Spleen (tissue), 11 donors: ENCODE results near the gene FAT3. TPM values are rescaled to one million over a fixed set of nuclear protein-coding genes. Genes with fewer than 3 reads are reported as not detected.

Source experiments
- DNase-seq: peaks from one replicate; pipeline ENCODE4 v3.0.0-alpha.2; 2020
- H3K27ac ChIP-seq, 8 donors: fragments of 200-600 bp; sonication (generic) in 7 of 8; 1 replicate in 4 of 8; 2 replicates in 4 of 8; pipeline versions ENCODE4 v1.5.0 to v1.8.0; 2016 to 2021; ENCODE audit warnings: inconsistent platforms in 4 of 8, mild to moderate bottlenecking in 4 of 8, moderate library complexity in 1 of 8
- H3K27me3 ChIP-seq, 7 donors: fragments of 200-600 bp; sonication (generic) in 6 of 7; replicated peaks in 1 of 7; 1 replicate in 4 of 7; 2 replicates in 3 of 7; pipeline versions ENCODE4 v1.5.0 to v1.8.0; 2016 to 2021; ENCODE audit warnings: inconsistent platforms in 3 of 7, mild to moderate bottlenecking in 1 of 7
- H3K36me3 ChIP-seq, 6 donors: fragments of 200-600 bp; sonication (generic) in 5 of 6; 1 replicate in 4 of 6; 2 replicates in 2 of 6; pipeline versions ENCODE4 v1.5.0 to v1.8.0; 2016 to 2021; ENCODE audit warnings: inconsistent platforms in 2 of 6
- H3K4me1 ChIP-seq, 6 donors: fragments of 200-600 bp; sonication (generic) in 5 of 6; 1 replicate in 3 of 6; 2 replicates in 3 of 6; pipeline versions ENCODE4 v1.5.0 to v1.8.0; 2016 to 2021; ENCODE audit warnings: inconsistent platforms in 3 of 6
- H3K4me3 ChIP-seq, 8 donors: fragments of 200-600 bp; sonication (generic) in 7 of 8; 1 replicate in 4 of 8; 2 replicates in 4 of 8; pipeline versions ENCODE4 v1.5.0 to v1.8.0; 2016 to 2021; ENCODE audit warnings: inconsistent platforms in 4 of 8, mild to moderate bottlenecking in 4 of 8, moderate library complexity in 2 of 8
- H3K9me3 ChIP-seq, 8 donors: fragments of 200-600 bp; sonication (generic) in 7 of 8; 1 replicate in 4 of 8; 2 replicates in 4 of 8; pipeline versions ENCODE4 v1.5.0 to v1.8.0; 2016 to 2021; ENCODE audit warnings: inconsistent platforms in 4 of 8
- POLR2A ChIP-seq, 3 donors: fragments of 450-650 bp; IDR thresholded peaks; one replicate each; pipeline ENCODE4 v1.5.1; 2017; ENCODE audit warnings: antibody characterized with exemption in 3 of 3, mild to moderate bottlenecking in 1 of 3
- POLR2AphosphoS5 ChIP-seq, 3 donors: sonication (generic); formaldehyde crosslinking; IDR thresholded peaks; one replicate each; pipeline ENCODE4 v1.5.1; 2017; ENCODE audit warnings: antibody characterized with exemption in 3 of 3
- WGBS, 5 donors: extraction: QIAGEN DNeasy Blood & Tissue Kit in 3 of 5; methylation state at CpG; one replicate each; pipeline versions ENCODE4 v1.1.5 to v1.1.7; 2013 to 2018; 5-methylcytosine and 5-hydroxymethylcytosine counted together
- intact Hi-C: fragments of 100-400 bp; cut with DNase I; formaldehyde crosslinking; loops from one replicate; pipeline ENCODE4 v1.15.0; 2023; ENCODE audit warnings: low total_unique reads
- polyA plus RNA-seq, 3 donors: library from polyadenylated mRNA; stranded (reverse); fragments of 200-250 nt; gene quantifications; one replicate each; pipeline ENCODE4 v1.2.1, GENCODE V29; 2013
- total RNA-seq, 7 donors: library from RNA; depleted of rRNA in 3 of 7; stranded (reverse); fragments of >200 nt in 3 of 7; fragmentation: NEBNext Ultra II Directional in 4 of 7; extraction: Animal tissue kit (Norgen Biotek cat#: 25700) in 4 of 7; gene quantifications; one replicate each; pipeline versions ENCODE4 v1.1.0 to v1.2.1, GENCODE V29; 2016 to 2021
- TF ChIP-seq, protein P1 (sequence below), 11 experiments: fragments of 200-600 bp in 7 of 11; fragments of 450-650 bp in 4 of 11; sonication (generic) in 4 of 11; IDR thresholded peaks in 8 of 11; conservative IDR thresholded peaks in 3 of 11; 1 replicate in 7 of 11; 2 replicates in 4 of 11; pipeline versions ENCODE4 v1.4.0 to v1.8.0; 2016 to 2021; ENCODE audit warnings: antibody characterized with exemption in 11 of 11, inconsistent platforms in 4 of 11, mild to moderate bottlenecking in 1 of 11
- donor health status: healthy with polysubstance abuse.
- donor health status: DM: no; HTN: no; CAD: no; lungs with moderate emphysema.
- donor health status: DM: no; HTN: no; CAD: no.
- donor health status: Bipolar disorder and iron deficiency.
- donor health status: healthy.
- donor health status: DM: no; HTN: no; CAD: no.
- donor health status: DM: yes; HTN: yes; CAD: no.

Gene FAT3
- total and polyA plus RNA-seq, 10 donors: 0.02 to 0.57 (median 0.25) TPM

DNA sequence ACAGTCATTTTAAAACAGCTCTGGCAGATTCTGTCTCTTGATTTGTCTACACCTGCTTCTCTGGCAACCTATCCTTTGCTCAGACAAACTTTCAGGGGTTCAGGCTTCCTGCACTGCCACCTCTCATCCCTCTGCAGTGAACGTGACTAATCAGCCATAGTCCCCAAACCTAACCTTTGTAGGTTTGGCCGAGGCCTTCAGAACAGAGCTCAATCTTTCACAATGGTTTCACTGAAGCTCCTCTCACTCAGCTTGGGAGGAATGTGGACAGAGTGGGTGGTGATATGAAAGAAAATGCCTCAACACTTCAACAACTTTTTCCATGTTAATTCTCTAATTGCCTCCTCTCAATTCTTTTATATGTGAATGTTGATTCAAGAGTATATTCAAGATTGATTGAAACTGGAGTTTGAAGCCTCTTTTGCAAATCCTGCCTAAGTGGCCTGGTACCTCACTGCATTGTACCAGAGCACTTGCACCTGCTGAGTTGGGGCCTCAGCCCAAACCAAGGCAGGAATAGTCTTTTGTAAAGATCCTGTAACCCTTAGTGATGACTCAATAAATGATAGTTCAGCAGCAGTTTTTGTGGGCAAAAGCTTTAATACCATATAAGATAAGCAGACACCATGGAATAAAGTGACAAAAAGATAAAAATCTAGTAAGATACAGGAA is 33.9 kb upstream of the FAT3 start:
- no peaks in the 10 kb centered on the region for H3K9me3 ChIP-seq
- intact Hi-C loops: no loop called here
- no peaks in the 10 kb centered on the region for H3K27me3 ChIP-seq
- no peak for DNase-seq
- TF ChIP-seq POLR2A (IDR thresholded peaks at IDR 0.05) (no peak), POLR2AphosphoS5 (IDR thresholded peaks at IDR 0.05) (no peak)
- TF ChIP-seq, protein P1, sequence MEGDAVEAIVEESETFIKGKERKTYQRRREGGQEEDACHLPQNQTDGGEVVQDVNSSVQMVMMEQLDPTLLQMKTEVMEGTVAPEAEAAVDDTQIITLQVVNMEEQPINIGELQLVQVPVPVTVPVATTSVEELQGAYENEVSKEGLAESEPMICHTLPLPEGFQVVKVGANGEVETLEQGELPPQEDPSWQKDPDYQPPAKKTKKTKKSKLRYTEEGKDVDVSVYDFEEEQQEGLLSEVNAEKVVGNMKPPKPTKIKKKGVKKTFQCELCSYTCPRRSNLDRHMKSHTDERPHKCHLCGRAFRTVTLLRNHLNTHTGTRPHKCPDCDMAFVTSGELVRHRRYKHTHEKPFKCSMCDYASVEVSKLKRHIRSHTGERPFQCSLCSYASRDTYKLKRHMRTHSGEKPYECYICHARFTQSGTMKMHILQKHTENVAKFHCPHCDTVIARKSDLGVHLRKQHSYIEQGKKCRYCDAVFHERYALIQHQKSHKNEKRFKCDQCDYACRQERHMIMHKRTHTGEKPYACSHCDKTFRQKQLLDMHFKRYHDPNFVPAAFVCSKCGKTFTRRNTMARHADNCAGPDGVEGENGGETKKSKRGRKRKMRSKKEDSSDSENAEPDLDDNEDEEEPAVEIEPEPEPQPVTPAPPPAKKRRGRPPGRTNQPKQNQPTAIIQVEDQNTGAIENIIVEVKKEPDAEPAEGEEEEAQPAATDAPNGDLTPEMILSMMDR (IDR thresholded peaks at IDR 0.05 in 8 of 11, conservative IDR thresholded peaks at IDR 0.05 in 3 of 11): no peak
- no peak overlapping the region for H3K27ac ChIP-seq
- H3K4me3 ChIP-seq: no peak overlapping the region
- no peaks in the 10 kb centered on the region for H3K36me3 ChIP-seq
- 55 to 74% (median 65%) methylated on average over 2 of the region's 2 CpGs for WGBS, 5 donors
- H3K4me1 ChIP-seq: no peaks in the 10 kb centered on the region

DNA sequence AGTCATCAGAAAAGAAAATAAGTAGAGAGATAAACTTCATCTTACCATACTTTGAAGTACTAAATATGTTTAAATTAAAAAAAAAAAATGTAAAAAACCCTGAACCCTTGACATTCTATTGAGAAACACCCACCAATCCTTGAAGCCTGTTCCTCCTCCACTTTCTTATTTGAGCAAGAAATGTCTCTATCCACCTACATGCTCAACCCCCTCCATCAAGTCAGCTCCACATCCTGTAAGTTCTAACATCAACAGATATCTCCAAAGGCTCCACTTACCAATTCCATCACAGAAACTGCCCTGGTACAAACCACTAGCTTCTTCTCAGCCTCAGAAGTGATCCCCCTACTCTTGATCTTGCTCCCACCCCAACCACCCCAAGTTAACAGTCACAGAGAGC is 32.5 kb upstream of the FAT3 start:
- TF ChIP-seq POLR2AphosphoS5 (IDR thresholded peaks at IDR 0.05) (no peak), POLR2A (IDR thresholded peaks at IDR 0.05) (no peak)
- TF ChIP-seq, protein P1 (IDR thresholded peaks at IDR 0.05 in 8 of 11, conservative IDR thresholded peaks at IDR 0.05 in 3 of 11): no peak
- H3K9me3 ChIP-seq: no peaks in the 10 kb centered on the region

DNA sequence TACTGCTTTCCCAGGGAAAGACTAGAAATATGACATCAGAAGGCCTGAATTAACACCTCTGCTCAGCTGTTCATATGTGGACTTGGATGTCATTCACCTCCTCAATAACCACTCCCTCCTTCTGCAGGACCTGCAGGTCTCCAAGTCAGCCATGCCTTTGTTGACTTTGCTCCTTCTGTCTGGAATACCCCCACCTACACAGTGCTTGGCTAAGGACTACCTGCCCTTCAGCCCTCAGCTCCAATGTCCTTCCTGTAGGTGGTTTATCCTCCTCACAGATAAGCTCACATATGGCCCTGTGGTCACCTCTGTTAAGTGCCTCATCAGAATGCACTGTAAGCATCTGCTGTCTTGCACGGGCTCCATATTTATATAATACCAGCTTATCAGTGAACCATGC is 26.4 kb upstream of the FAT3 start:
- Histone ChIP-seq H3K4me3 (no peak overlapping the region), H3K27ac (no peak overlapping the region), H3K4me1 (no peaks in the 10 kb centered on the region), H3K9me3 (peaks cover 0 to 3% (median 0%) of the 10 kb centered on the region in 8 donors), H3K36me3 (no peaks in the 10 kb centered on the region), H3K27me3 (no peaks in the 10 kb centered on the region)
- intact Hi-C loops: no loop called here
- DNase-seq: no peak
- WGBS, 5 donors: 77 to 91% (median 81%) methylated on average over 1 of the region's 1 CpG
- TF ChIP-seq POLR2AphosphoS5 (IDR thresholded peaks at IDR 0.05): no peak
- TF ChIP-seq, protein P1 (IDR thresholded peaks at IDR 0.05 in 8 of 11, conservative IDR thresholded peaks at IDR 0.05 in 3 of 11): no peak
- TF ChIP-seq POLR2A (IDR thresholded peaks at IDR 0.05): no peak

More for the DNA sequence above, 32.5 kb upstream of the FAT3 start:
- Histone ChIP-seq H3K27me3 (no peaks in the 10 kb centered on the region), H3K4me3 (no peak overlapping the region), H3K27ac (no peak overlapping the region), H3K36me3 (no peaks in the 10 kb centered on the region), H3K4me1 (no peaks in the 10 kb centered on the region)
- intact Hi-C loops: no loop called here
- no peak for DNase-seq

DNA sequence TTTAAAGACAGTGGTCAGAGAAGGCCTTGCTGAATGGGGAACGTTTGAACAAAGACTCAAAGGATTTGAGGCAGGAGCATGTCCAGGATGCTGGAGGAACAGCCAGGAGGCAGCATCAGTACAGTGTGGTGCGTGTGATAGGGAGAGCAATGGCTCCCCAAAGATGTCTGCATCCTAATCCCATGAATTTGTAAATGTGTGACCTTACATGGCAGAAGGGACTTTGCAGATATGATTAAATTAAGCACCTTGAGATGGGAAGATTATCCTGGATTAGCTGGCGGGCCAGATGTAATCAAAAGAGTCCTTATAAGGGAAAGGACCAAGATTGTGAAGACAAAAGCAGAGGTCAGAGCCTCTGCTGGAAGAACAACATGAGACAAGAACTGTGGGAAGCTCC is 24.6 kb upstream of the FAT3 start:
- Histone ChIP-seq H3K9me3 (peaks cover 0 to 3% (median 0%) of the 10 kb centered on the region in 8 donors), H3K4me3 (no peak overlapping the region), H3K4me1 (no peaks in the 10 kb centered on the region), H3K36me3 (no peaks in the 10 kb centered on the region), H3K27me3 (no peaks in the 10 kb centered on the region), H3K27ac (no peak overlapping the region)
- no peak for DNase-seq
- WGBS, 5 donors: 69 to 77% (median 76%) methylated on average over 3 of the region's 3 CpGs
- no peak for TF ChIP-seq POLR2A (IDR thresholded peaks at IDR 0.05)
- TF ChIP-seq, protein P1 (IDR thresholded peaks at IDR 0.05 in 8 of 11, conservative IDR thresholded peaks at IDR 0.05 in 3 of 11): no peak
- no peak for TF ChIP-seq POLR2AphosphoS5 (IDR thresholded peaks at IDR 0.05)
- intact Hi-C loops: no loop called here
